SK-N-MC (cell line): ENCODE data around the gene CTPS2.

Experiments
- EZH2 ChIP-seq: fragments of 200-600 bp; sonication (generic); IDR thresholded peaks from one replicate; pipeline ENCODE4 v1.6.1; 2017; ENCODE audit warnings: antibody characterized with exemption
- POLR2AphosphoS5 ChIP-seq: IDR thresholded peaks from 2 replicates; pipeline ENCODE4 v1.6.1; 2012; ENCODE audit warnings: mild to moderate bottlenecking, low read depth, low read length, borderline replicate concordance

- TF ChIP-seq EZH2 (no peak), POLR2AphosphoS5 (no peak)
Observed at GRCh38 chrX:16708016-16708415, 4.5 kb downstream of the CTPS2 start.
